ENCODE measurements around the gene NRG2.

GRCh38 chr5:139926797-139927503 lies 116.1 kb downstream of the NRG2 start:
- TF ChIP-seq CTCF (IDR thresholded peaks at IDR 0.05), result no peak
- no peak for TF ChIP-seq POLR2A (IDR thresholded peaks at IDR 0.05)
